Mesothelial cell of epicardium (in vitro differentiated cells): Measurements from ENCODE around the gene CACNA1E. TPM values are rescaled to one million over a fixed set of nuclear protein-coding genes. Genes with fewer than 3 reads are reported as not detected.

Source experiments
- DNase-seq, 2 experiments: peaks; one replicate each; pipeline ENCODE4 v3.0.0; 2021; ENCODE audit warnings: low spot score in 2 of 2; ENCODE audit not compliant: unreplicated experiment in 2 of 2
- H3K27ac Mint-ChIP-seq: 2 replicates; pipeline ENCODE4 v1.8.0; 2021; ENCODE audit warnings: mixed read lengths
- H3K27me3 Mint-ChIP-seq: 2 replicates; pipeline ENCODE4 v1.8.0; 2021; ENCODE audit warnings: low read depth, mixed read lengths
- H3K36me3 Mint-ChIP-seq: 2 replicates; pipeline ENCODE4 v1.8.0; 2021; ENCODE audit warnings: mixed read lengths
- H3K4me1 Mint-ChIP-seq: 2 replicates; pipeline ENCODE4 v1.8.0; 2021; ENCODE audit warnings: mixed read lengths
- H3K4me3 Mint-ChIP-seq: 2 replicates; pipeline ENCODE4 v1.8.0; 2021; ENCODE audit warnings: mild to moderate bottlenecking, moderate library complexity, mixed read lengths
- H3K9me3 Mint-ChIP-seq: 2 replicates; pipeline ENCODE4 v1.8.0; 2021; ENCODE audit warnings: mixed read lengths
- total RNA-seq: library from RNA; stranded (reverse); gene quantifications from 3 replicates; pipeline ENCODE4 v1.2.1, GENCODE V29; 2021
- TF ChIP-seq, protein P1 (sequence below): fragments of 200-600 bp; sonication (generic); IDR thresholded peaks from one replicate; pipeline ENCODE4 v1.5.0; 2021; ENCODE audit warnings: antibody characterized with exemption; ENCODE audit not compliant: unreplicated experiment

The CACNA1E gene
- total RNA-seq, 1 donor from 2014 or later, result 0.60 TPM

DNA sequence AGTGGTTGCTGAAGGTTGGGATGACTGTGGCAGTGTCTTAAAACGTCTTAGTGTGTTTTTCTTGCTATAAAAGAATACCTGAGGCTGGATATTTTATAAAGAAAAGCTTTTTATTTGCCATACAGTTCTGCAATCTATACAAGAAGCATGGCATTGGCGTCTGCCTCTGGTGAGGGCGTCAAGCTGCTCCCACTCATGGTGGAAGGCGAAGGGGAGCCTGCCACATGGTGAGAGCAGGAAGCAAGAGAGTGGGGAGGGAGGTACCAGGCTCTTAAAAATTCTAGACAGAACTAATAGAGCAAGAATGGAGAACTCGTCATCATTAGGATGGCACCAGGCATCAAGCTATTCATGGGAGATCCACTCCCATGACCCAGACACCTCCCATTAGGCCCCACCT, 140.5 kb downstream of the CACNA1E start:
- H3K27me3 Mint-ChIP-seq, result peaks cover 9% of the 10 kb centered on the region
- H3K4me1 Mint-ChIP-seq, result no peaks in the 10 kb centered on the region
- peaks cover 11% of the 10 kb centered on the region for H3K9me3 Mint-ChIP-seq

GRCh38 chr1:181626279-181626938, 143.1 kb downstream of the CACNA1E start:
- no peak overlapping the region for H3K27ac Mint-ChIP-seq
- H3K9me3 Mint-ChIP-seq, result peaks cover 11% of the 10 kb centered on the region
- TF ChIP-seq, protein P1, sequence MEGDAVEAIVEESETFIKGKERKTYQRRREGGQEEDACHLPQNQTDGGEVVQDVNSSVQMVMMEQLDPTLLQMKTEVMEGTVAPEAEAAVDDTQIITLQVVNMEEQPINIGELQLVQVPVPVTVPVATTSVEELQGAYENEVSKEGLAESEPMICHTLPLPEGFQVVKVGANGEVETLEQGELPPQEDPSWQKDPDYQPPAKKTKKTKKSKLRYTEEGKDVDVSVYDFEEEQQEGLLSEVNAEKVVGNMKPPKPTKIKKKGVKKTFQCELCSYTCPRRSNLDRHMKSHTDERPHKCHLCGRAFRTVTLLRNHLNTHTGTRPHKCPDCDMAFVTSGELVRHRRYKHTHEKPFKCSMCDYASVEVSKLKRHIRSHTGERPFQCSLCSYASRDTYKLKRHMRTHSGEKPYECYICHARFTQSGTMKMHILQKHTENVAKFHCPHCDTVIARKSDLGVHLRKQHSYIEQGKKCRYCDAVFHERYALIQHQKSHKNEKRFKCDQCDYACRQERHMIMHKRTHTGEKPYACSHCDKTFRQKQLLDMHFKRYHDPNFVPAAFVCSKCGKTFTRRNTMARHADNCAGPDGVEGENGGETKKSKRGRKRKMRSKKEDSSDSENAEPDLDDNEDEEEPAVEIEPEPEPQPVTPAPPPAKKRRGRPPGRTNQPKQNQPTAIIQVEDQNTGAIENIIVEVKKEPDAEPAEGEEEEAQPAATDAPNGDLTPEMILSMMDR, result no peak
- no peaks in the 10 kb centered on the region for H3K4me1 Mint-ChIP-seq
- DNase-seq, result no peak
- peaks cover 13% of the 10 kb centered on the region for H3K27me3 Mint-ChIP-seq
- no peak overlapping the region for H3K4me3 Mint-ChIP-seq
- H3K36me3 Mint-ChIP-seq, result no peaks in the 10 kb centered on the region

More for the DNA sequence above, 140.5 kb downstream of the CACNA1E start:
- no peaks in the 10 kb centered on the region for H3K36me3 Mint-ChIP-seq
- no peak overlapping the region for H3K4me3 Mint-ChIP-seq
- no peak overlapping the region for H3K27ac Mint-ChIP-seq
- TF ChIP-seq, protein P1, result no peak
- DNase-seq, result no peak

- DNase-seq, result no peak
- Mint-ChIP-seq H3K27me3 (peaks cover 33% of the 10 kb centered on the region), H3K4me1 (no peaks in the 10 kb centered on the region), H3K4me3 (no peak overlapping the region), H3K36me3 (no peaks in the 10 kb centered on the region), H3K27ac (no peak overlapping the region), H3K9me3 (peaks cover 4% of the 10 kb centered on the region)
- TF ChIP-seq, protein P1, result no peak
These were observed 147.1 kb downstream of the CACNA1E start for GRCh38 chr1:181630398-181630797.

DNA sequence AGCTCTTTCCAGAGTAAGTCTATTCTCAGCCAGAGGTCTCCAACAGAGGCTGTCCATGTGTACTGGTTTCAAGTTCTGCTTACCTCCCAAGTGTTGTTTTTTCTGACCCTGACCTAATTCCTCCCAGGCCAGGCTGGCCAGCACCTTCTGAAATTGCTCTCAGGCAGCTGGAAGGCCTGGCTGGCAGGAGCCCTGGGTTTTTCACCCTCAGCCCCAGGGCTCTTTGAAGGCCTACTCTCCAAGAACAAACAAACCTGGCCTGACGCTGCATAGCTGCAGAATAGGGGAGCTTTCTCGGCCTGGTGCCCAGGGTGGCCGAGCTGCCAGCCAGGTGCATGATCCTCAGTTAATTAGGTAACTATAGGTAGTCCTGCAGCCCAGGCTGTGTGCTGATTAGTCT, 147.5 kb downstream of the CACNA1E start:
- no peak overlapping the region for H3K4me3 Mint-ChIP-seq
- peaks cover 37% of the 10 kb centered on the region for H3K27me3 Mint-ChIP-seq
- peaks cover under 1% of the 10 kb centered on the region for H3K9me3 Mint-ChIP-seq
- no peaks in the 10 kb centered on the region for H3K36me3 Mint-ChIP-seq
- H3K27ac Mint-ChIP-seq, result no peak overlapping the region
- TF ChIP-seq, protein P1, result no peak
- no peak for DNase-seq
- H3K4me1 Mint-ChIP-seq, result no peaks in the 10 kb centered on the region

DNA sequence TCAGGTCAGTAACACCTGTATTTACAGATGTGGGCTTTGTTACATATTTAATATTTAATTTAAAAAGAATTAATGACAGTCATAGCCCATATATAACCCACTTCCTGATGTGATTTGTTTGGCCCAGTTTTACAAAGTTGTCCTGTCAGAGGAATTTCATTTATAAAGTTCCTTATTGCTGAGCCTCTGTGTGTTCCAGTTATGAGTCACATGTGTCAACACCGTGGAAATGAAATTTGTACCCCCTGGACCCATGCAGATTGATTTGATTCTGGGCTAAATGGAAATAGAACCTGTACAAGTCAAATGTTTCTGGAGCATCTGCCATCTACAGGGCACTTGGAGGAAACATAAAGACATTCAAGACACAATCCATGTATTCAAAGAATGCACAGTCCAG, 149.2 kb downstream of the CACNA1E start:
- H3K4me1 Mint-ChIP-seq, result no peaks in the 10 kb centered on the region
- no peak for DNase-seq
- H3K36me3 Mint-ChIP-seq, result no peaks in the 10 kb centered on the region
- H3K27ac Mint-ChIP-seq, result no peak overlapping the region
- no peaks in the 10 kb centered on the region for H3K9me3 Mint-ChIP-seq
- H3K4me3 Mint-ChIP-seq, result no peak overlapping the region
- H3K27me3 Mint-ChIP-seq, result peaks cover 42% of the 10 kb centered on the region
- TF ChIP-seq, protein P1, result no peak
